Natural killer cell treated with Interleukin-12 subunit alpha and Interleukin-12 subunit beta and Interleukin-15 and Interleukin-18, amount 100 ng/mL, for 72 hours (primary cell): ENCODE measurements around the gene ADA. TPM values are rescaled to one million over a fixed set of nuclear protein-coding genes. Genes with fewer than 3 reads are reported as not detected.
A peak's percentile ranks its signal among the peaks of the same experiment; 100 is the strongest.

Experiments used
- ATAC-seq, 2 donors: fragments of 150-1000 bp; cut with Tn5 transposase in 1 of 2; sonication (Bioruptor Pico), chemical (Tn5 transposase) in 1 of 2; 2 replicates each; pipeline ENCODE4 v1.10.0; 2021
- DNase-seq: peaks from one replicate; pipeline ENCODE4 v3.0.0; 2022; ENCODE audit warnings: low spot score
- H3K27ac Mint-ChIP-seq, 2 donors: 1 replicate in 1 of 2; 2 replicates in 1 of 2; pipeline ENCODE4 v1.8.0; 2022; ENCODE audit warnings: mixed read lengths in 2 of 2, mild to moderate bottlenecking in 1 of 2, moderate library complexity in 1 of 2
- H3K27me3 Mint-ChIP-seq, 2 donors: 1 replicate in 1 of 2; 2 replicates in 1 of 2; pipeline ENCODE4 v1.8.0; 2022; ENCODE audit warnings: mixed read lengths in 2 of 2
- H3K36me3 Mint-ChIP-seq: one replicate; pipeline ENCODE4 v1.8.0; 2022; ENCODE audit warnings: mixed read lengths
- H3K4me1 Mint-ChIP-seq, 2 donors: 1 replicate in 1 of 2; 2 replicates in 1 of 2; pipeline ENCODE4 v1.8.0; 2022; ENCODE audit warnings: low read depth in 2 of 2, mixed read lengths in 2 of 2, mild to moderate bottlenecking in 1 of 2
- H3K4me3 Mint-ChIP-seq: one replicate; pipeline ENCODE4 v1.8.0; 2022; ENCODE audit warnings: mixed read lengths
- H3K9me3 Mint-ChIP-seq: 2 replicates; pipeline ENCODE4 v1.8.0; 2022; ENCODE audit warnings: mixed read lengths
- total RNA-seq, 2 donors: library from RNA; stranded (reverse); gene quantifications; one replicate each; pipeline ENCODE4 v1.2.3, GENCODE V29; 2022

The ADA gene
- total RNA-seq, 2 donors from 2014 or later = 31.9 to 42.7 TPM

DNA sequence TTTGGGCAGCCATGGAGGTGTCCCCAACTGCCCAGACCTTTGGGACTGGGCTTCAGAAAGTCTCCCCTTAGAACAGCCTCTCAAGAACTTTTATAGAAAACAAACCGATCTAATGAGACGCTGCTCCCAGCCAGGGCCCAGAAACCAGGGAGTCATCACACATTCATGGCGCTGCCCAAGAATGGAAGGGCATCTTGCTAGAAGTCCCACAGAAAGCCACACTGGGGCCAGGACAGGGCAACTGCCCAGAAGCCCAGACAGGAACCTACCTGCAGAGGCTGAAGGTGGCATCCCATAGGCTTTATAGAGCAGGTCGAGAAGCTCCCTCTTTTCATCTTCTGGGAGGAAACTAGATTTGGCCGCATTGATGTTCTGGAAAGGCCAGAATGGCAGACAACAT lies 31.5 kb downstream of the ADA start:
- H3K36me3 Mint-ChIP-seq = no peaks in the 10 kb centered on the region
- no peaks in the 10 kb centered on the region for H3K27me3 Mint-ChIP-seq
- H3K4me3 Mint-ChIP-seq = no peak overlapping the region
- H3K9me3 Mint-ChIP-seq = no peaks in the 10 kb centered on the region
- H3K4me1 Mint-ChIP-seq = peaks cover 9 to 14% of the 10 kb centered on the region in 2 donors
- H3K27ac Mint-ChIP-seq = no peak overlapping the region
- DNase-seq = no peak
- ATAC-seq = no peak

DNA sequence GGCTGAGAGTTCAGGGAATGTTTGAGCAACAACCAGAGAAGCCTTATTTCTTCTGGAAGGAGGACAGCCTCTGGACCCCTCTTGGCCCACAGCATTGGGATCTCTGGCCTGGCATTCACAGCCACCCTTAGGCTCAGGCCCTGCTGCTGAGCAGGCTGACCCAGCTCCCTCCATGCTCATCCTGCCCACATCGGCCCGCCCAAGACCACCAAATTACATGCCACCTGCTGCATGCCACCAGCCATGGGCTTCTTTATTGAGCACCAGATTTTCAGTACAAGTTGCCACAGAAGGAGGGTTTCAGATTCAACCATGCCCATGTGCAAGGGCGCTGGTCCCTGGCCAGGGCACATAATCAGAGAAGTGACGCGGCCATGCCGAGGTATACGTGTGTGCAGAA lies 32.2 kb downstream of the ADA start:
- Mint-ChIP-seq H3K36me3 (no peaks in the 10 kb centered on the region), H3K4me1 (peaks cover 12 to 18% of the 10 kb centered on the region in 2 donors), H3K27me3 (no peaks in the 10 kb centered on the region), H3K4me3 (no peak overlapping the region), H3K9me3 (no peaks in the 10 kb centered on the region), H3K27ac (peak overlapping the region in 1 of 2 donors; percentile 12)
- DNase-seq (peak; percentile 15), ATAC-seq (no peak)

DNA sequence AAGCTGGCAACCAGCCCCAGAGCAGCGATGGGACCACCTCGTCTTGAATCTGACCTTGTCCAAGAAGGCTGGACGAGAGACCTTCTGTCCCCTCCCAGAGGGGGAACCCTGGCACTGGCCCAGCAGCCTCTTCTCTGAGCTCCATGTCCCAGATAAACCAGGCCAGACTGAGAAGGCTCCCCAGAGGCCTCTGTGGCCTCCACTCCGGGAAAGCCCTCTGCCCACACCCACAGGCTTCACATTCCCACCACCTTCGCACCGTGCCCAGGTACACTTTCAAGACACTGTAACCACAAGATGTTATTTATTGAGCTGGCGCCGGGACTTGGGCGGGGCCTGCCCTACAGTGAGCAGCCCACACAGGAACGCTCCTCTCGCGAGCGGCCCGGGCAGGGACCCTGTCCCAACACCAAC lies 33.2 kb downstream of the ADA start:
- Mint-ChIP-seq H3K36me3 (no peaks in the 10 kb centered on the region), H3K27ac (peak overlapping the region in 1 of 2 donors; percentile 33), H3K4me3 (no peak overlapping the region), H3K27me3 (no peaks in the 10 kb centered on the region), H3K9me3 (no peaks in the 10 kb centered on the region), H3K4me1 (peaks cover 12 to 23% of the 10 kb centered on the region in 2 donors)
- peak; percentile 58 for DNase-seq
- ATAC-seq = no peak

DNA sequence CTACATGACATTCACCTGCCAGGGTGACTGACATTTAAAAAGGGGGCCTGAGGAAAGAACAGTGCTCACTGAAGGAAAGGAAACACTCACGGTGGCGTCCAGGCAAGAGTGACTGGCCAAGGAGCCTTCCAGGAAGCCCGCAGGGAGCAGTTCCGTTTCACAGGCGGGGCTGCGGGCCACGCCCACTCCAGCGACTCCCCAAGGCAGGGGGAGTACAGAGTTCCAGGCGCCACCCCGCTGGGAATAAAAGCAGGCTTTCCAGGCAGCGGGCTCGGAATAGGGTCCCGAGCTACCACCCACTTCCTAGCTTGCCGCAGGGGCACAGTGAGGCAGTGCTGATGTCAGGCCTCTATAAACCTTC lies 34.9 kb downstream of the ADA start:
- H3K9me3 Mint-ChIP-seq = no peaks in the 10 kb centered on the region
- H3K4me3 Mint-ChIP-seq = no peak overlapping the region
- peak overlapping the region; percentile 52 to 89 for H3K27ac Mint-ChIP-seq
- H3K36me3 Mint-ChIP-seq = no peaks in the 10 kb centered on the region
- DNase-seq (peak; percentile 56), ATAC-seq (no peak)
- H3K27me3 Mint-ChIP-seq = no peaks in the 10 kb centered on the region
- peaks cover 12 to 26% of the 10 kb centered on the region in 2 donors for H3K4me1 Mint-ChIP-seq

DNA sequence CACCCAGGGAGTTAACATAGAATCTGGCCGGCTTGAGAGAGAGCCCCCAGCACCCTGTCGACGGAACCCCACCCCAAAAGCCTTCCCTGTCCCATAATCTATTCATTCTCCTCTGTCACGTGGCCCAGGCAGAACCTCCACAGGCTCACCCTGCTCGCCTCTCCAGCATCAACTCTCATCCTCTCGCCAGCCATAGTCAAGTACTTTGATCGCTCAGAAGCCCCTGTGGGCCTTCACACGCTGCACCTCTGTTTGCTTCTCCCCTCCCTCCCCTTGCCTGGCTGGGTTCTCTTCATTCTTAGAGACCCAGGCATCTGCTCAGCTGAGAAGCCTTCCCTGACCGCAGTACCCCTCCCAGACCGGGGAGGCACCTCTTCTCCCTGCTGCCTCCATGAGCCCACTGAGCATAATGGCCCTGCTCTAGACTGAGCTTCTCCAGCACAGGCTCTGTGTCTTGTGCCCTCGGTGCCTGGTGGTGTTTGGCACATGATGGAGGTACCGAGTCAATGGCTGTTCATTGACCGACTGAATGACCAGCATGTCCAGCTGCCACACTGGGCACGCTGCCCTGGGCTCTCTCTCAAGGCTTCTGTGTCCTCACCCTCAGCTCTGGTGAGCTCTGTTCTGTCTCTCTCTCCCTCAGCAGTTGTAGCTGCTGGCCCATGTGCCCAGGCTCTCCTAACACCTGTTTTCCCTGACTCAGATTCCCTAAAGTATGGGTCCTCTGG lies 35.5 kb downstream of the ADA start:
- Mint-ChIP-seq H3K4me3 (no peak overlapping the region), H3K4me1 (peaks cover 12 to 30% of the 10 kb centered on the region in 2 donors), H3K27me3 (no peaks in the 10 kb centered on the region), H3K36me3 (no peaks in the 10 kb centered on the region), H3K9me3 (no peaks in the 10 kb centered on the region), H3K27ac (peak overlapping the region; percentile 52 to 89)
- DNase-seq (peak; percentile 49), ATAC-seq (no peak)

DNA sequence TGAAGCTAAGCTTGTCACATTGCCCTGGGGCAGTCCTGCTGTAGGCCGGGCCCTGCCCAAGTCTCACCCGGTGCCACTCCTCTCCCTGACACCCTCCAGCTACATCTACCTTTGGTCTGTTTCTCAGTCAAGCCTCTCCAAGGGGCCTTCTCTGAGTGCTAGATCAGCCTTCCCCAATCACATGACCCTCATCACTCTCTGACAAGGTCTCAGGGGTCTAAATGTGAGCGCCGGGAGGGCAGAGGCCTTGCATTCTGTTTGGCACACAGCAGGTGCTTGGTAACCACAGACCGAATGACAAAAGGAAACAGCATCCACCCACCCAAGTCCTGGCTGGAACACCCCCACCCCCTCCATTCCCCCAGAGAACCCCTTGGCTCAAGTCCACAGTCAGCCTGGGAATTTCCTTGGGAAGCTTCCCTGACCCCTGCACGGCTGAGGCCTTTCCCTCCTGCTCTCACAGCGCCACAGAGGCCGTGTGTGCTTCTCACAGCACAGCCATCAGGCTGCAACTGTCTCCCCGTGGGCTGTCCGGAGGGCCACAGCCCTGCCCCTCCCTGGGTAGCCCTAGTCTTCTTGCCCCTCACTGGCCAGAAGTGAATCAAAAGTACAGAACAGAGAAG lies 36.2 kb downstream of the ADA start:
- Mint-ChIP-seq H3K4me3 (no peak overlapping the region), H3K27me3 (no peaks in the 10 kb centered on the region)

DNA sequence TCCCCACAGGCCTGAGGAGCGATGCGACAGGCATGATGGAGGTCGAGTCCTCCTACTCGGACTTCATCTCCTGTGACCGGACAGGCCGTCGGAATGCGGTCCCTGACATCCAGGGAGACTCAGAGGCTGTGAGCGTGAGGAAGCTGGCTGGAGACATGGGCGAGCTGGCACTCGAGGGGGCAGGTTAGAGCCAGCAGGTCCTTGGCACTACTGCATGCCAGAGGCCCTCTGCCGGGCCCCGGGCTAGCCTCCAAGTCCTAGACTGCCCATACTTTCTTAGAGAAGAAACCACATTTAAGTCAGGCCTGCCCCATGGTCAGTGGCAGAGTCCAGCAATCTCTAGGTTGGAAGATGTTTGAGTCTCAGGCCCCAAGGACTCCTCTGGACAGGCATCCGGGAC lies 37.0 kb downstream of the ADA start:
- peak overlapping the region; percentile 47 to 89 for H3K27ac Mint-ChIP-seq
- no peak overlapping the region for H3K4me3 Mint-ChIP-seq
- peak; percentile 50 for DNase-seq
- H3K36me3 Mint-ChIP-seq = no peaks in the 10 kb centered on the region
- no peaks in the 10 kb centered on the region for H3K27me3 Mint-ChIP-seq
- ATAC-seq = no peak
- H3K4me1 Mint-ChIP-seq = peaks cover 20 to 38% of the 10 kb centered on the region in 2 donors
- no peaks in the 10 kb centered on the region for H3K9me3 Mint-ChIP-seq

More for the DNA sequence above, 36.2 kb downstream of the ADA start:
- no peaks in the 10 kb centered on the region for H3K9me3 Mint-ChIP-seq
- H3K27ac Mint-ChIP-seq = peak overlapping the region; percentile 47 to 89
- H3K4me1 Mint-ChIP-seq = peaks cover 16 to 33% of the 10 kb centered on the region in 2 donors
- no peaks in the 10 kb centered on the region for H3K36me3 Mint-ChIP-seq
- no peak for ATAC-seq
- peak; percentile 59 for DNase-seq

DNA sequence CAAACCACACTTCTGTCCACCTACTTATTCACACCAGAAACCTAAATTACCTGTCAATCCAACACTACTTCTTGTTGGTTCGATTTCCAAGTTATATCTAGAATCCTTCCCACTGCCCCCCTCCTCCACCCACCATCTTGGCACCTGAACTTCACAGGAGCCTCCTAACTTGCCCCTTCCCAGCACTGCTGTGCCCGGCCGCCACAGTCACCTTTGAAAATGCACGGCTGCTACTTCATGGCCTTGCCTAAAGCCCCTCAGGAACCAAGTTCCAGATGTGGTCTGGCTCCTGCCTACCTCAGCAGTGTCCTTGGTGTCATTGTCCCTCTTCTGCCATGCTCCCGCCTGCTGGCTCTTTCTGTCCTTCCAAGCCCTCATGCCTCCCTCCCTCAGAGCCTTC lies 37.9 kb downstream of the ADA start:
- ATAC-seq (no peak), DNase-seq (peak; percentile 49)
- H3K4me3 Mint-ChIP-seq = no peak overlapping the region
- H3K9me3 Mint-ChIP-seq = no peaks in the 10 kb centered on the region
- H3K27ac Mint-ChIP-seq = peak overlapping the region in 1 of 2 donors; percentile 45
- H3K36me3 Mint-ChIP-seq = no peaks in the 10 kb centered on the region
- H3K4me1 Mint-ChIP-seq = peaks cover 20 to 38% of the 10 kb centered on the region in 2 donors
- no peaks in the 10 kb centered on the region for H3K27me3 Mint-ChIP-seq

DNA sequence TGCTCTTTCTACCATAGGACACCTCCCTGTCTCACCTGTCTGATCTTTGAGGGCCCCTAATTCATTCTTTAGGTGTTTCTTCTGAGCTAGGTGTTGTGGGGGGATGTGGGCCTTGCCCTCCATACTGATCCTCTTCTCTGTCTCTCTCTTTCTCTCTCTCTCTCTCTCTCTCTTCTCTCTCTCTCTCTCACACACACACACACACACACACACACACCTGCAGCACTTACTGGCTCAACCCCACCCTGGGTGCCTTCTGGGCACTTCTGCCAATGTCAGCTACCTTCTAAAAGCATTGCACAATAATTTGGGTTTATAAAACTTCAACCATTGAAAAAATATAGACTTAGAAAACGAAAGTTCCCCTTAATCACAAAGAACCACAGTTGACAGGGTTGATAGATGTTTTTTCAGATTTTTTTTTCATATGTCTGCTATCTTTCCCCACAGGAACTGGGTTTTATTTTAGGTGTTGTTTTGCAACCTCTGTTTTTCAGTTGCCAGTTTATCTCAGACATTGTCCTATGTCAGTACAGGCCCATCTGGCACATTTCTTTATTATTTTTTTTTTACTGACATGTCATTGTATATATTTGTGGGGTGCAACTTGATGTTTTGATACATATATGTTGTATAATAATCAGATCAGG lies 41.1 kb downstream of the ADA start:
- H3K9me3 Mint-ChIP-seq = no peaks in the 10 kb centered on the region
- H3K4me3 Mint-ChIP-seq = peak overlapping the region; percentile 54
- H3K4me1 Mint-ChIP-seq = peaks cover 13 to 27% of the 10 kb centered on the region in 2 donors
- peak; percentile 25 for DNase-seq
- H3K27ac Mint-ChIP-seq = peak overlapping the region; percentile 86 to 87
- ATAC-seq = peak; percentile 39 to 58
- no peaks in the 10 kb centered on the region for H3K27me3 Mint-ChIP-seq
- no peaks in the 10 kb centered on the region for H3K36me3 Mint-ChIP-seq

DNA sequence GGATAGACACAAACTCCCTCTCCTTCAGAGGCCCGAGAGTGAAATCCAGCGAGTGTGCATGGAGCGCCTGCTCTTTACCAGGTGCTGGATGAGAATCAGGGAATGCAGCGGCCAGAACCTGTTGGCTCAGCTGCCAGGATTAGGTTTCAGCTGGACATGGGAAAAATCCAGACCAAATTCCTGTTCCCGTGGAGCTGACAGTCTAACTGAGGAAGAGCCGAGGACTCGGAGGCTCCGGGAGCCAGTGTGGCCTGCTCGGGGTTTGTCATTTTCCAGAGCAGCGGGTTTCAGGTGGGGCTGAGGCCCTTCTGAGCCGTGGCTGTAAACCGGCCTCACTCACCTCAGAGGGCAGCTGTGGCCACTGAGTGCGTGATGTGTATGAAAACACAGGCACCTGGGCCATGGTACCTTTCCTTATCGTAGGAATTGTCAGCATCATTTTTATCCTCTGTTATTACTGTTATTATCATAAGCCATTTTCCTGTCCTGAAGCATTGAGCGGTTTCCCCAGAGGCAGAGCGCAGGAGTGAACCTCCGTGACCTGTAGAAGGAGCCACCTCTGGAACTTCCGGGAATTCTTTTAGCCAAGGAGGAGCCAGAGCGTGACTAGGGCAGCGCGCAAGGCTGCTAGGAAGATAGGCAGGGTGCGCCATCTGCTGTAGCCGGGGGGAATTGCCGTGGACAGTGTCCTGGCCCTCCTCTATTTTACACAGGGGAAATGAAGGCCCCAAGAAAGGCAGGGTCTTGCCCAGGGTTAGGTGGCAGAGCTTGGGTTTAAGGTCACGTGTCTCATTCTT lies 41.8 kb downstream of the ADA start:
- Mint-ChIP-seq H3K4me3 (peak overlapping the region; percentile 54), H3K27me3 (no peaks in the 10 kb centered on the region), H3K9me3 (no peaks in the 10 kb centered on the region), H3K4me1 (peaks cover 8 to 21% of the 10 kb centered on the region in 2 donors), H3K27ac (peak overlapping the region; percentile 86 to 87), H3K36me3 (no peaks in the 10 kb centered on the region)
- peak; percentile 96 to 97 for ATAC-seq
- peak; percentile 84 for DNase-seq

DNA sequence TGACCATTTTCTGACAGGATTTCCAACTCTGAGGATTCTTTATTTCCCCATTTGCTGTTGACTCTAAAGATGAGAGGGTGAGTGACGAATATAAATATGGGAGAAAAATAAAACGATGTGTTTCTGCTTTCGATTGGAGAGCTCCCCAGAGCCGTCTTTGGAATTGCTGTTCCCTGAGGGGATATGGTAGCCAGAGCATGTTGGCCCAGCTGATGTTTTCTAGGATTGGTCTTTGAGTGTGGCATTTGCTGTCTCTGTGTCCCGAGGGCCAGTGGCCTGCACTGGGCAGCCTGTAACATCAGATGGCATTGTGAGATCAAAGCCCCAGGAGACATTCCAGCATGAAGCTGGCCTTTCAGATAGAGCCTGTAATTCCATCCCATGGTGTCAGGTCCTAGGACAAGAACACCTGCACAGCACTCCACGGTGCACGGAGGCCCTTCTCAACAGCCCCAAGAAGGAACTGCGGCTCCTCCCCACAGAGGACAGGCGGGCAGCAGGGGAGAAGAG lies 42.4 kb downstream of the ADA start:
- H3K4me1 Mint-ChIP-seq = peaks cover 8 to 17% of the 10 kb centered on the region in 2 donors
- no peak for ATAC-seq
- DNase-seq = no peak
- no peaks in the 10 kb centered on the region for H3K9me3 Mint-ChIP-seq
- no peak overlapping the region for H3K27ac Mint-ChIP-seq
- H3K4me3 Mint-ChIP-seq = no peak overlapping the region
- H3K36me3 Mint-ChIP-seq = no peaks in the 10 kb centered on the region
- H3K27me3 Mint-ChIP-seq = no peaks in the 10 kb centered on the region

DNA sequence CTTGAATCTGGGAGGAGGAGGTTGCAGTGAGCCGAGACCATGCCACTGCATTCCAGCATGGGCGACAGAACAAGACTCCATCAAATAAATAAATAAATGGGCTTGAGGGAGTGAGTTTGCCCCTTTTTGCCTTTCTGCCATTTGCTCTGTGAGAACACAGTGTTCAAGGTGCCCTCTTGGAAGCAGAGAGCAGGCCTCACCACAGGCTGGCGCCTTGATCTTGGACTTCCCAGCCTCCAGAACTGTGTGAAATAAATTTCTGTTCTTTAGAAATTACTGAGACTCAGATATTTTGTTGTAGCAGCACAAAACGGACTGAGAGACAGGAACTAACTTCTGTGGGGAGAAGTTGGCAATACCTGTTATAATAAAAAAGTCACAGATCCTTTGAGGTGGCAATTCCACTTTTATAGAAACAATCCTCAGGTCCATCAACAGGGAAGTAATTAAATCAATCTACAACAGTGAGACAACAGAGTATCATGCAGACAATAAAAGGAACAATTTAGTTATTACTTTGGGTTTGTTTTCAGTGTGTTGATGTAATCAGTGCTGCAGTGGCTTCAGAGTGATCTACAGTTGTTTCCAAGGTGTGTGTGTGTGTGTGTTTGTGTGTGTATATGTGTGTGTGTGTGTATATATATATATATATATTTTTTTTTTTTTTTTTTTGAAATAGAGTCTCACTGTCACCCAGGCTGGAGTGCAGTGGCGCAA lies 44.6 kb downstream of the ADA start:
- H3K9me3 Mint-ChIP-seq = no peaks in the 10 kb centered on the region
- H3K4me3 Mint-ChIP-seq = no peak overlapping the region
- ATAC-seq (no peak), DNase-seq (no peak)
- no peak overlapping the region for H3K27ac Mint-ChIP-seq
- no peaks in the 10 kb centered on the region for H3K27me3 Mint-ChIP-seq
- H3K36me3 Mint-ChIP-seq = no peaks in the 10 kb centered on the region
- peaks cover 8 to 13% of the 10 kb centered on the region in 2 donors for H3K4me1 Mint-ChIP-seq

DNA sequence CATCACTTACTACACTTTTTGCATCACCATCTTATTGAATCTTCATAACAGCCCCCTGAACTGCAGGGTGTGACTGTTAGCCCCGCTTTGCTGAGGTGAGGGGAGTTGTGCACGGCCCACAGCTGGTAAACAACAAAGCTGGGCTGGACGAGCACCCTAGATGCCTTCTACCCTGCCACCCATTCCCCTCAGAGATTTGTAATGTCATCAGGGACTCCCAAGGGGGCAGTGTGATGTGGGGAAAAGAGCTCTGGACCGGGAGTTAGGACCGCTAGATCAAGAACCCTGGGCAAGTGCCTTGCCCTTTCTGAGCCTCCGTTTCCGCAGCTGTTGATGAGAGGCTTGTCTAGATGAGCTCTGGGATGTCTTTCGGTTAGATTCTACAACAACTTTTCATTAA lies 48.2 kb downstream of the ADA start:
- DNase-seq = no peak
- ATAC-seq = no peak
- Mint-ChIP-seq H3K4me3 (no peak overlapping the region), H3K4me1 (peaks cover 9% of the 10 kb centered on the region in 2 donors), H3K27ac (no peak overlapping the region), H3K27me3 (no peaks in the 10 kb centered on the region), H3K36me3 (no peaks in the 10 kb centered on the region), H3K9me3 (no peaks in the 10 kb centered on the region)
